Fibroblast of mammary gland (primary cell): ENCODE measurements around the gene PFN3.

Source experiments
- DNase-seq: peaks from one replicate; pipeline ENCODE4 v3.0.0-alpha.2; 2010; ENCODE audit warnings: low read depth
- H3K4me3 ChIP-seq: 2 replicates; pipeline ENCODE4 v1.5.1; 2011; ENCODE audit warnings: low read depth, mild to moderate bottlenecking, low read length, moderate library complexity; ENCODE audit not compliant: control insufficient read depth
- TF ChIP-seq, protein P1 (sequence below): conservative IDR thresholded peaks from 2 replicates; pipeline ENCODE4 v1.5.1; 2011; ENCODE audit warnings: low read depth, low read length, inconsistent platforms; ENCODE audit not compliant: control insufficient read depth, insufficient read depth

The PFN3 gene, protein sequence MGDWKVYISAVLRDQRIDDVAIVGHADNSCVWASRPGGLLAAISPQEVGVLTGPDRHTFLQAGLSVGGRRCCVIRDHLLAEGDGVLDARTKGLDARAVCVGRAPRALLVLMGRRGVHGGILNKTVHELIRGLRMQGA

DNA sequence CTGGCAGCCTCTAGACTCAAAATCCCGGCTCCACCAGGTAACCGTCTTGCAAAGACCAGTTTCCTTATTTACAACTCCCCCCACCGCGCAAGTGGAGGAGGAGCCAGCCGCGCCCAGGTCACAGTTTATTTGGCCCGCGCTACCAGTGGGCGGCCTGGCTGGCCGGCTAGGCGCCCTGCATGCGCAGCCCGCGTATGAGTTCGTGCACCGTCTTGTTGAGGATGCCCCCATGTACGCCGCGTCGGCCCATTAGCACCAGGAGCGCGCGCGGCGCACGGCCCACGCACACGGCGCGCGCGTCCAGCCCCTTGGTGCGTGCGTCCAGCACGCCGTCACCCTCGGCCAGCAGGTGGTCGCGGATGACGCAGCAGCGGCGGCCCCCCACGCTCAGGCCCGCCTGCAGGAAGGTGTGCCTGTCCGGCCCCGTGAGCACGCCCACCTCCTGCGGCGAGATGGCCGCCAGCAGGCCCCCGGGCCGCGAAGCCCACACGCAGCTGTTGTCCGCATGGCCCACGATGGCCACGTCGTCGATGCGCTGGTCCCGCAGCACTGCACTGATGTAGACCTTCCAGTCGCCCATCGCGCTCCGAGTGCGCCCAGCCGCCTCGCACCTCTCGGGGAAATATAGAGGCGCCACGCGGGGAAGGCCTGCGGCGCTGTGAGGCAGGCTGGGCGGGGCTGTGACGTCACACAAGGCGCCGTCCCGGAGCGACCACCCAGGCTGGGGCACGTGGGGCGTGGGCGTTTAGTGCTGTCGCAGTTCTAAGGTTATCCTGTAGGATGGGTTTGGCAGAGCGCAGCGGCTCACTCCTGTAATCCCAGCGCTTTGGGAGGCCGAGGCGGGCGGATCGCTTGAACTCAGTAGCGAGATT lies at the start of gene PFN3:
TSS of gene PFN3 (minus strand) at position 665 of the 872 bp plus-strand sequence. CDS start at position 580, 85 bp downstream.
- peak; percentile 69 for DNase-seq
- TF ChIP-seq, protein P1, sequence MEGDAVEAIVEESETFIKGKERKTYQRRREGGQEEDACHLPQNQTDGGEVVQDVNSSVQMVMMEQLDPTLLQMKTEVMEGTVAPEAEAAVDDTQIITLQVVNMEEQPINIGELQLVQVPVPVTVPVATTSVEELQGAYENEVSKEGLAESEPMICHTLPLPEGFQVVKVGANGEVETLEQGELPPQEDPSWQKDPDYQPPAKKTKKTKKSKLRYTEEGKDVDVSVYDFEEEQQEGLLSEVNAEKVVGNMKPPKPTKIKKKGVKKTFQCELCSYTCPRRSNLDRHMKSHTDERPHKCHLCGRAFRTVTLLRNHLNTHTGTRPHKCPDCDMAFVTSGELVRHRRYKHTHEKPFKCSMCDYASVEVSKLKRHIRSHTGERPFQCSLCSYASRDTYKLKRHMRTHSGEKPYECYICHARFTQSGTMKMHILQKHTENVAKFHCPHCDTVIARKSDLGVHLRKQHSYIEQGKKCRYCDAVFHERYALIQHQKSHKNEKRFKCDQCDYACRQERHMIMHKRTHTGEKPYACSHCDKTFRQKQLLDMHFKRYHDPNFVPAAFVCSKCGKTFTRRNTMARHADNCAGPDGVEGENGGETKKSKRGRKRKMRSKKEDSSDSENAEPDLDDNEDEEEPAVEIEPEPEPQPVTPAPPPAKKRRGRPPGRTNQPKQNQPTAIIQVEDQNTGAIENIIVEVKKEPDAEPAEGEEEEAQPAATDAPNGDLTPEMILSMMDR: no peak
- H3K4me3 ChIP-seq: no peak within 1 kb of the TSS

DNA sequence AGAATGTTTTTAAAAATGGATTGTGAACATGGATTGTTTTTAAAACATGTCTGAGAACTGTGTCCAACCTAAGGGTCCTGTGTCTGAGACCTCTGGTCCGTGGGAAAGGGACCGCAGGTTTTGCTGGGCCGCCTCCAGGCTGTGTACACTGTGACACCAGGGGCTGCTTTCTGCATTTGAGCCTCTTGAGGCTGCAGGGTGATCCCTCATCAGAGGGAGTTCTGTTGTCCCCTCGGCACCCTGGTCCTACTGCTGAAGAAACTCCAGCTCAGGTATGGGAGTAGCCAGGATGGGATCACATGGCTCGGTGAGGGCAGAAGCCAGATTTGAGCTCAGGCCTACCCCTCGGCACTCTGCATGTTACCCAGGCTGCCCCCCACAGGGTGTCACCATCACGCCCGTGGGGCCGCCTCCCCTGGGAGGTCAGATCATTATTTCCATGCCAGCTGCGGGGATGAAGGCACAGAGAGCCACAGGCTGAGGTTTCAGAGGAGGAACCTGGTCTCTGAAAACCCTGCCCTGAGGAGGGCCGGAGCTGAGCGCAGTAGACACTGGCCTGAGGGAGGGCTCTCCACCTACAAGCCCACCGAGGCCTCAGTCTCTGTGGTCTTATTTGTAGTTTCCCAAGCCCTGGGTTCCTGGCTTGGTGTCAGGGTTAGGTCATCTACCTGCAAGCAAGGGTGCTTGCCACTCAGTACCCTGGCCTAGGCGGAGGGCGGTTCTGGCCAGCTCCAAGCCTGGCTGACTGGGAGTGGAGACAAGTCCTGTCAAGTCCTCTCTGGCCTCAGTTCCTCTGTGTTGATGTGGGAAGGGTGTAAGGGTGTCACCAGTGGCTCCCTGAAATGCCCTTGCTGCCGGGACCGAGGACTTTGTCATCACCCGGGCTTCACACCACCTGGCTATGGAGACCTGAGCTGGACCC lies 48.9 kb upstream of the PFN3 start:
- DNase-seq: no peak
- TF ChIP-seq, protein P1: no peak
- no peak overlapping the region for H3K4me3 ChIP-seq

DNA sequence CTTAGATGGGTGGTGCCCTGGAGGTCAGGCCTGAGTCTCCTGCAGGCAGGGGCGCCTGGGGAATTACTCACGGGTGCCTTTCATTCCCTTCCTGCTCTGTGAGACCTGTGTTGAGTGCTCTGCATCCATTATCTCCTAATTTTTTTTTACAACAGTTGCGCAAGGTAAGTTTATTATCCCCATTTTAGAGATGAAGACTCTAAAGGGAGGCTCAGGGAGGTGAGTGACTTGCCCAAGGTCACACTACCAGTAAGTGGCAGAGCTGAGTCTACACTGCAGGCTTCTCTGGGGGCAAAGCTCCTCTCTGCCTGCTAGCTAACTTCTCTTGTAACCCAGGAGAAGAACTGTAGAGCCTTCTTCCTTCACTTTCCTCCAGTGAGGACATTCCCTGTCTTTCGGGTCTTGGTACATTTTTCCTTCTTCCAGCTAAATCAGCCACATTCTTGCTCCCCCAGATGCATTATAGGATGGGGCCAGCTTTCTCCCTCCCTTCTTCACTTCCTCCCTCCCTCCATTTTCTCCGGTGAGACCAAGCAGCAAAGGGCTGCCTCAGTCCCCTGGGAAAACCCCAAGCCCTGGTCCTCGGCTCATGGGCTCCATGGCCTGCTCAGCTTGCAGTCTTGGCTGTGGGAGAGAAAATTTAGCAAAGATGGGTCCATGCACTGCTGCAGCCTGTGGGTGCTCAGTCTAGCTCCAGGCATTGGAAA lies 47.9 kb upstream of the PFN3 start:
- DNase-seq: no peak
- TF ChIP-seq, protein P1: no peak
- H3K4me3 ChIP-seq: no peak overlapping the region

DNA sequence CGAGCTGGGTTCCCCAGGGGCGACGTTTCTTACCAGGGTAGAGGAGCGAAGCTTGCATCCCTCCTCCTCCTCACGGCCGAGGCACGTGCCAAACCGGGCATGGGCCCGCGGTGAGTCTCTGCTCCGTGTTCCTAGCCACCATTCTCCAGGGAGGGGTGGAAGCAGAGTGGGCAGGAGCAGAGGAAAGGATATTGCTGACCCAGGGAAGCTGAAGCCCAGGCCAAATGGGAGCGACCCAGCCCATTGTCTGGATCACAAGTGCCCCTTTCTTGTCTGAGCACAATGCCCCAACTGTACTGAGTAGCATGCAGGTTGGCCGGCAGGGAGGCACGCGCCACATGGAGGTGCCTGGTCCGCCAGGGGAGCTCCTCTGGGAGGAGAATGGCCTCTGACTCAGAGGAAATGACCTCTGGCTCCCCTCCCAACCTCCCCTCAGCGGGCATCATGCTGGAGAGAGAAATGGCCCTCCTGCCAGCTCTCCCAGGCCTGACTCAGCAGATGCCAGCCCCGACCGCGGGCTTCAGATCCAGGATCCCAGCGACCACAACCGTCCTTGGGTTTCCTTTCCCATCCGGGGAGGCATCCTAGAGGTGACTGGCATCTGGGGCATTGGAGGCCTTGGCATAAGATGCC lies 47.3 kb upstream of the PFN3 start:
- TF ChIP-seq, protein P1: no peak
- peak; percentile 80 for DNase-seq
- peak overlapping the region; percentile 46 for H3K4me3 ChIP-seq

DNA sequence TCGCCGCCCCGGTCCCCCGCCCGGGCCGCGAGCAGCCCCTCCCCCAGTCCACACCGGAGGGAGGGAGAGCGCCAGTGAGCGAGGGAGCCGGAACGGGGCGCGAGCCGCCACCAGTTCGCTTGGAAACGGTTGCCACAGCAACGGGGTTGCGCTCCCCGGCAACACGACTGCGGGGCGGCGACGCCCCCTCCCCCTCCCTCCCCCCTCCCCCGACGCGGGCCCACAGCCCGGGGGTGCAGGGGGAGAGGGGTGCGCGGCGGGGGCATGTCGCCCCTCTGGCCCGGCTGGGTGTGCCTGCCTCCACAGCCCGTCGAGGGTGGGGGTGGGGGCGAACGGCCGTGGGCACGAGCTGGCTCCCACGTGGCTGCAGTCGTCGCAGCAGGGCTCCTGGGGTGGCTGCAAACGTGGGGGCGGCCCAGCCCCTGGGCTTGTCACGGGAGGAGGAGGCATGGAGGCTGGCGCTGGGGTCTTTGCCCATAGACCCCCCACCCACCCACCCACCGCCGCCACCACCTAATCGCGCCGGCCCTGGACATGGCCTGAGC lies 46.7 kb upstream of the PFN3 start:
- H3K4me3 ChIP-seq: peak overlapping the region; percentile 46
- peak; percentile 36 for DNase-seq
- TF ChIP-seq, protein P1: no peak
